HG02884 (cell line): Measurements from ENCODE around the gene PLEKHH3.
A peak's percentile ranks its signal among the peaks of the same experiment; 100 is the strongest.

ENCODE experiments used
- ATAC-seq: cut with Tn5 transposase; IDR thresholded peaks from one replicate; pipeline ENCODE4 v1.9.1; 2021; ENCODE audit warnings: mild to moderate bottlenecking, moderate library complexity; ENCODE audit not compliant: unreplicated experiment

Gene PLEKHH3

GRCh38 chr17:42687707-42688320, 11.0 kb upstream of the PLEKHH3 start:
- no peak for ATAC-seq

DNA sequence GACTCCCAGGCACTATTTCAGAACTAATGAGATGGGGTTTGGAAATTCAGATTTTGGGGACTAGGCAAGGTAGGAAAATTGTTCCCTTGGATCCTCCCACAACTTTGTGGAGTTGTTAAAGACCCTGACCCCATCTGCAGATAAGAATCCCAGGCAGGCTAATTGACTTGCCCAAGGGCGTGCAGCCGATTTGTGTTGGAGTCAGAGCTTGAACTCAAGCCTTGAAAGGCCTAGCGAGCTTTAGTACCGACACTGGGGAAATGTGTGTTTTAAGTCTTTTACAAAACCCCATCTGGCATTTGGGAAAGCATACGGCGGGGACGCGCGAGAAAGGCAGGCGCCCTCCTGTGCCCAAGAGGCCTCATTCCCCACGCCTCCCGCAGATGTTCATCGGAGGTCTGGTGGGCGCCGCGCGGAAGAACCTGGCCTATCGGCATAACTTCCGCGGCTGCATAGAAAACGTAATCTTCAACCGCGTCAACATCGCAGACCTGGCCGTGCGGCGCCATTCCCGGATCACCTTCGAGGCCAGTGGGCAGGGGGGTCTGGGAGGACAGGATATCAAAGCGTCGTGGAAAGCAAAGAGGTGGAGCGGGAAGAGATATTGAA, 9.8 kb upstream of the PLEKHH3 start:
- ATAC-seq, result no peak

GRCh38 chr17:42685831-42686230, 9.0 kb upstream of the PLEKHH3 start:
- ATAC-seq, result no peak

DNA sequence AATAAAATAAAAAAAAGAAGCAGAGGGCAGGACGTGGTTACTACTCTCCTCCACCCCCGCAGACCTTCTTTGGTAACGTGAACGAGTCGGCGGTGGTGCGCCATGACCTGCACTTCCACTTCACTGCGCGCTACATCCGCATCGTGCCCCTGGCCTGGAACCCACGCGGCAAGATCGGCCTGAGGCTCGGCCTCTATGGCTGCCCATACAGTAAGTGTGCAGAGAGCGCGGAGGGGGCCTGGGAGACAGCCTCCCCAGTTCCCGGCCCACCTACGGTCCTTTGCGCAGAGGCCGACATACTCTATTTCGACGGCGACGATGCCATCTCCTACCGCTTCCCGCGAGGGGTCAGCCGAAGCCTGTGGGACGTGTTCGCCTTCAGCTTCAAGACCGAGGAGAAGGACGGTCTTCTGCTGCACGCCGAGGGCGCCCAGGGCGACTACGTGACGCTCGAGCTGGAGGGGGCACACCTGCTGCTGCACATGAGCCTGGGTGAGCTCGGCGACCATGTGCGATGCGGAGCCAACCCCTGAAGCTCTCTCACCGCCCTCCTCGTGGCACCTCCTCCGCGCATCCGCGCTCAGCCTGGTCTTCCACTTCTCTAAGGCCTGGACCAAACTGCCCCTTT, 8.2 kb upstream of the PLEKHH3 start:
- no peak for ATAC-seq

DNA sequence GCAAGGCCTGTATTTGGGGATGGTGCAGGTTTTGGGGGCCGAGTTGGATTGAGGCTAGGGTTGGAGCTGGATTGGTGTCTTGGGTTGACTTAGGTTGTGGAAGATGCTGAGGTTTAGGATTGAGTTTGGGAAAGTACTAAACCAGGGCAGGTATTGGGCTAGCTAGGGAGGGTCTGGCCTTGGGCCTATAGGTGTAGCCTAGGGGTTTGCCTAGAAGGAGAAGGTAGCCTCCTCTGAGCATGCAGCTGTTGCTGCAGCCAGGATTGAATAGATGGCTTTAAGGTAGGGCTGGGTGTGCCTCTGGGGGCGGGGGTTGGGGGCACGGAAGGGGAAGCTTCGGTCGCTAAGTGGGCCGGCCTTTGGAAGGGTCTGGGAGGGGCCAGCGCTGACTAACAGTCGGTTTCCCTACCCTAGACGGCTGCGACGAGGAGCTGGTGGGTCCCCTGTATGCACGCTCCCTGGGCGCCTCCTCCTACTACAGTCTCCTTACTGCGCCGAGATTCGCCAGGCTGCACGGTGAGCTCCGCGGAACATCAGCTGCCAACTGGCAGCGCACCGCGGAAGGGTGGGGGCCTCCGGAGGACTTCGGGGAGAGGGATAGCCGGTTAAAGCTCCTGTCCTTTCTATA, 6.7 kb upstream of the PLEKHH3 start:
- no peak for ATAC-seq

- ATAC-seq, result no peak
Measured at GRCh38 chr17:42682722-42683403, 6.1 kb upstream of the PLEKHH3 start.

DNA sequence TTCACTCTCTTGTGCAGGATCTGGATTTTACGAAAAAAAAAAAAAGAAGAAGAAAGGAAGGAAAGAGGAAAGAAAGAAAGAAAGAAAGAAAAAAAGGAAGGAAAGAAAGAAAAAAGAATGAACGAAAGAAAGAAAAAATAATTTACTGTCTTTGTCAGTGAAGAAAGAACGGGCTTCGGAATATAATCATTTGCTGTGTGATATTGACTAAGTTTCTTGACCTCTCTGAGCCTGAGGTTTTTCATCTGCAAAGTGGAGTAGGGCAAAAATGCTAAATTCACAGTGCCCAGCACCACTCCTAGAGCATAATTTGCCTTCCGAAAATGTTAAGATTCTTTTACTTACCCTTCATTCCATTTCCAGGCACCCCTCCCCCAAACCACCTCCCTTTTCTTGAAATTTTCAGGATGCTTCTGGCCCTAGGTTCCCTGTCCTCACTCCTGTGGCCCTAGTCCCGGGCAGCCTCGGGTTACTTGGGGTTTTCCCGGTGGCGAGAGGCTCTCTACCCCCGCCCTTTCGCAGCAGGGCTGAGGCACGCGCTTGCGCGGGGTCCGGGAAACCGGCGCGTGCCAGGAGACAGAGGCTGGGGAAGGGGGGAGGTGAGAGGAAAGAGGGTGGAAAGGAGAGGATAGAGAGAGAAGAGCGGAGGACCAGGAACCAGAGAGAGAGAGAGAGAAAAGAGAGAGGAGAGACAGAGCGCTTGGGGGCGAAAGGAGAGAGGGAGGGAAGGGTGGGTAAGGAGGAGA, 5.4 kb upstream of the PLEKHH3 start, which contains the start of gene CNTNAP1:
Gene CNTNAP1 (plus strand): TSS at position 556 of the 746 bp plus-strand sequence. CDS start 299 bp downstream, outside the sequence.
- ATAC-seq, result no peak

DNA sequence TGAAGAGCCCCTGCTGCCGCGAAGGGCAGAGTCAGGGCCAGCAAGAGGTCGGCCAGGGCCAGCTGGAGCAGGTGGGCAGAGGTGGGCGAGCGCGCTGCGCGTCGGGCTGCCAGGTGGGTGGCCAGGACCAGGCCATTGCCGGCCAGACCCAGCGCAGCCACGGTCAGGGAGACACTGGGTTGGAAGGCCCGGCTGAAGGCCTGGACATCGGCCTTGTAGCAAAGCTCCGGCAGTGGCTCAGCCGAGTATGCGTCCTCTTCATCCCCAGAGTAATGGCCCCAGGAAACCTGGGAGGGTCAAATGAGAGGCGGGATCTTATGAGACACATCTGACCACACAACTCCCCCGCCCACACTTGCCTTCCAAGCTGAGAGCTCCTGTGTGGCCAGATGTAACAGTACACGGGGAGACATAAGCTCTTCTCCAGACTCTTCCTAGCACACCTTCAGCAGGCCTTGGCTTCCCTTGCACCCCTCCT, 3.6 kb upstream of the PLEKHH3 start:
- no peak for ATAC-seq

DNA sequence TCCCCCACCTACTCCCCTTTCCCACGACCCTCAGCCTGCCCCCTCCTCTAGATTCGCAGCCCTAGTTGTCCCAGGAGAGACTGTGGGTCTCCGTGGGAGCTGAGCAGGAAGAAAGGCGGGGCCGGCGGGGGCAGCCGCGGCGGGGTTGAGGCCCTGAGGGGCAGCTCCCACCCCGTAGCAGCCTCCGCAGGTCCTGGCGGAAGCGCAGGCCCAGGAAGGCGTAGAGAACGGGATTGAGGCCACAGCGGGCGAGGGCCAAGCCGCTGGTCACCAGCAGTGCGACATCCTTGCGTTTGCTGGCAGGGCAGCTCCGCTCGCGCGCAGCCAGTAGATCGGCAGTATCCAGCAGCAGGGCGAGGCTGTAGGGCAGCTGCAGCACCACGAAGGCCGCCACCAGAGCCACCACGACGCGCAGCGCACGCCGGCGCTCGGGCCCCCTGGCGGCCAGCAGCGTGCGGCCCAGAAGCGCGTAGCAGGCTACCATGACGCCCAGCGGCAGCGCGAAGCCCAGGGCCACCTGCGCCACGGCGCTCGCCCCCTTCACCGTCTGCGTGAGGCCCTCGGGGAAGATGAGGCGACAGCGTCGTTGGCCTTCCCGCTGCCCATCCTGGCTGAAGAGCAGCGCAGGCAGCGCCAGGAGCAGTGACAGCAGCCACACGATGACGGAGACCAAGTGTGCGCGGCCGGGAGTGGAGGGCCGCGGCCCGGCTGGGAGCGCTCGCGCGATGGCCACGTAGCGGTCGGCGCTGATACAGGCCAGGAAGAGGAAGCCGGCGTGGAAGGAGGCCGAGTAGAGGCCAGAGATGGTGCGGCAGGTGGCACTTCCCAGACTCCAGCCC, 2.9 kb upstream of the PLEKHH3 start:
- no peak for ATAC-seq

GRCh38 chr17:42678951-42679491, 2.2 kb upstream of the PLEKHH3 start:
- no peak for ATAC-seq

DNA sequence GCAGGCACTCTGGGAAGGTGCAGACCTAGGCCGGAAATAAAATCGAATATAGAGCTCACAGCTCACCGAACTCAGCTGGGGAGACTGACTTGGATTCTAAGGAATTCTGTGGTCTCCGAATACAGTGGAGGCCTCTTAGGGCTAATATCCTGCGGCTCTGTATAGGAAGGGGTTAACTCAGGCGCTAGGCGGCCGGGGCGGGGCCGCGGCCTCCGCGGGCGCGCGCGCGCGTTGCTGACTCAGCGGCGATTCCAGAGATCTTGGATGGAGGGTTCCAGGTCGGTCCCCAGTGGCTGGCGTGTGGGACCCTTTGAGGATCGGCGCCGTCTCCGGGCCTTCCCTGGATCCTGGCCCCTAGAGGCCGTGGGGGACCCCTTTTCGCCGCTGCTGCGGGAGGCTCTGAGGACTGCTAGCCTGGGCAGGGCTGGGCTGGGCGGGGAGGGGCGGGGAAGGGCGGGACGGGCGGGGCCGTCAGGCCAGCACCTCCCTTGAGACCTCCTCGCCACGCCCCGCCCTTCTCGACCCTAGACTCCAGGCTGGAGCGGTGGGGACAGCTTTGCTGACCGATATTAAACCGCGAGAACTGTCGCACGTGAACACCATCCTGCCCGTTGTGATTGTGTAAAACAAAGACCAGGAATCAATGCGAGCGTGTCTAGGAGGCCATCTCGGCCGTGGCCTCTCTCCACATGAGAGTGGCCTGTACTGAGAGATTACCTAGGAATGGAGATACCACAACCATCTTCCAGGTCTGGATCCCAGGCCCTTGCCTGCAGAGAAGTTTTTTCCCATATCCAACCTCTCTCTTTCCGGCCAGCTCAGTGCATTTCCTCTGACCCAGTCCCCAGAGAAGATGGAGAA, 1.4 kb upstream of the PLEKHH3 start:
- ATAC-seq, result no peak

DNA sequence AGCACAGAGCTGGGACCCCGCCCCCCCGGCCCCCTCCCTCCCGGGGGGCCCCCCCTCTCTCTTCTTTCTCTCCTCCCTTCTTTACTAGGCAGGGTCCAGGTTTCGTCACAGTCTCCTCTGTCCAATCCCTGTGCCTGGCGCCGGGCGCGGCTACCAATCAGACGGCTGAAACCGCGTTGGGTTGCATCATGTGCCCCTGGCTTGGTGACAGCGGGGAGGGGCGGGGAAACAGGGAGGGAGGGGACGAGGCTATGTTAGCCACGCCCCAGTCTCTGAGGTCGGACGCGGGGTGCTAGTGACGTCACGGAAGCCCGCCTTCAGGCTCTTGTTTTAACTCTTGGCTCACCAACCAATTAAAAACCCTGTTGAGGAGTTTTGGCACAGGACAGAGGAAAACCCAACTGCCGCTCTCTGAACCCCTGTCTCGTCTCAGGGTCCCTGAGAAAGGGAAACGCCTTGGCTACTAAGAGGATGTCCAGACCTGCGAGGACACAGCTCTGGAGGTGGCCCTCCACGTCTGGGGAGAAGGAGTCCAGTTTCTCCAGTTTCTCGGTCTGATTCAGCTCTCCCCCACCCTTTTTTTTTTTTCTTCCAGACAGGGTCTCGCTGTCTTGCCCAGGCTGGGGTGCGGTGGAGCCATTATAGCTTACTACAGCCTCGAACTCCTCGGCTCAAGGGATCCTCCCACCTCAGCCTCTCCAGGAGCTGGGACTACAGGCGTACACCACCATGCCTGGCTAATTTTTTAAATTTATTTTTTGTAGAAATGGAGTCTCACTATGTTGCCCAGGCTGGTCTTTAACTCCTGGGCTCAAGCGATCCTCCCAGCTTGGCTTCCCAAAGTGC, 441 bp upstream of the PLEKHH3 start:
- ATAC-seq, result peak; percentile 68

DNA sequence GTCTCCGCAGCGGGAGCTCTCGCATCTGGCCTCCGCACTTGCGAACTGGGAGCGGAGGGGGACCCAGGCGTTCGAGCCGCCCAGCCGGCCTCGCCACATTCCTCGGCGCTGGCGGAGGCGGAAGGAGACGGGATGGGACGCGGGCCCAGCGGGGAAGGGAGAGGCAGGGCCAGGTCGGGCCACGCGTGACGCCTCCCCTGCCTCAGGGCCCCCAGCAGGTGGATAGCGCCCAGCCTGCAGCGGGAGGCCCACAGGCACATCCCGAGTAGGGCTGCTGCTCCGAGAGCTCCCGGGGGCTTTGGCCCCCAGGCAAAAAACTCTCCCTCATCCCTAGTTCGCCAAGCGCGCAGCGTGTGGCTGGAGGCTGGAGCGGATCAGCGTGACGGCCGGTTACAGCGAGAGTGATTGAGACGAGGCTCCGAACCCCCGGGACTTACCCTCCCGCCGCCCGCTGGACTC, 800 bp downstream of the PLEKHH3 start:
- no peak for ATAC-seq

GRCh38 chr17:42675348-42675964, 1.3 kb downstream of the PLEKHH3 start:
- no peak for ATAC-seq

DNA sequence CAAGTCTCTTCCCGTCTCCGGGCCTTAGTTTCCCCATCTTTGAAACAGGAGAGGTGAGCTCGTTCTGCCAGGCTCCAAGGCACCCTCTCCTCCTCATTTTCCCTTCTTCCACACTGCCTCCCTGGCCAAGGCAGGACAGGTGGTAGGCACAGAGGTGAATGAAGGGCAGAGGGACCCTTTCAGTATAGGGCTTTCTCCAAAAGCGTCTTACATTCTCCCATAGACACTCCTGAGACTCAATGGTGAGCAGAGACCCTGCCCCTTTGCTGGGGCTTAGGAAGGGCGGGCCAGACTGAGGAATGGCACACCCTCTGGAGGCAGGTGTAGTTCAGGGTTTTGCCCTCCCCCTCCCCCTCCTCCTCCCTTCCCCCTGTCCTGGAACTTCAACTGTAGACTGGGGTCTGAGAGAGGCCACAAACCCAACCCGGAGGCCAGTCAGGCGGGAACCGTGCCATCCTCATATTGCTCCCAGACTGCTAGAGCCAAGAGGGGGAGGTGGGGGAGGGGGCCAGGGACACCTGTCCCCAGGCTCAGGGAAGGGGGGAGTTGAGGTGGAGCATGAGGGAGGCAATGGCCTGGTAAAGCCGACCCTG, 1.9 kb downstream of the PLEKHH3 start:
- ATAC-seq, result no peak

DNA sequence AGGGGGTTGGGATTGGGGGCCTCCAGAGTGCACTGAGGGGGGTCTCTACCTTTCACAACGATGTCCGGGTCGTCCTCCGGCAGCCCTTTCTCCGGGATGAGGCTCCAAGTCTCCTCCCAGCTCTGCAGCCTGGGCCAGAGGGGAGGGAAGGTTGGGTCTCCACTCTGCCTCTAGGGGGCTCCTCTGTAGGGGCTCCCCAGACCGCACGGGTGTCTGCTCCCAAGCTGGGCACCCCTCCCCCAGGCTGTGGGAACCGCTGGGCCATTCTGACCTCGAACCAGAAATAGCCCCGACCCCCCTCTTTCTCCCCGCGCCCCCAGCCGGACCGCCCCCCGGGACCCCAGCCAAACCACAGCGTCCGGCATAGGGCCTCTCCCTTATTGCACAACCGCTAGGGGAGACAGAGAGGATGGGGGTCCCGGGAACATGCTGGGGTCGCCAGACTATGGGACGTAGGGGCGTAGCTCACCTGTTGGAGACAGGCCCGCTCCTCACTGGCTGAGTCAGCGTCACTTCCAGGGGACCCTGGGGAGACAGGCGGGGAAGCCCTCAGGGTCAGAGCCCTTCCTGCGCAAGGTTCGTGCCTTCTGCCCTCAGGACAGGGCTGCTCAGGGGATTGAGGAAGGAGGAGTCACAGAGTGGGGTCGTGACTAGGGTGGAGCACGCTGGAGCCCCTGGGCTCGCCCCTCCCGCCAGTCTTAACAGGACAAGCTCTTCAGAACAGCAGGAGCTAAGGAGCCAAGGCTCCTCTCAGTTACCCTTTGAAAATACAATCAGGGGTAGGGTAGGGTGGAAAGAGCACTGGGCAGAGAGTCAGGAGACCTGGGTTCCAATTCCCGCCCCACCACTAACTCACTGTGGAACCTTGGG, 2.7 kb downstream of the PLEKHH3 start:
- ATAC-seq, result no peak
